BE2C (cell line): ENCODE data around the gene KCNJ14.
"Not testable (repeated sequence)": the region's sequence is repeated elsewhere in the genome, so short reads cannot be mapped to it uniquely, and the experiment has no call there.

Source experiments
- DNase-seq: peaks from one replicate; pipeline ENCODE4 v3.0.0-alpha.2; 2020
- H3K27me3 ChIP-seq: fragments of 250-450 bp; sonication (Bioruptor Pico); 2 replicates; pipeline ENCODE4 v1.5.1; 2020; ENCODE audit warnings: mild to moderate bottlenecking
- H3K36me3 ChIP-seq: fragments of 250-450 bp; sonication (Bioruptor Pico); 2 replicates; pipeline ENCODE4 v1.5.1; 2020; ENCODE audit warnings: mild to moderate bottlenecking
- H3K4me1 ChIP-seq: fragments of 250-450 bp; sonication (Bioruptor Pico); 2 replicates; pipeline ENCODE4 v1.5.1; 2020
- H3K4me3 ChIP-seq: 2 replicates; pipeline ENCODE4 v1.5.1; 2011; ENCODE audit warnings: low read depth, low read length
- H3K9me3 ChIP-seq: fragments of 250-450 bp; sonication (Bioruptor Pico); 2 replicates; pipeline ENCODE4 v1.5.1; 2020
- TF ChIP-seq, protein P1 (sequence below): IDR thresholded peaks from 2 replicates; pipeline ENCODE4 v1.5.1; 2012; ENCODE audit warnings: mild to moderate bottlenecking, low read depth, low read length

Gene KCNJ14

DNA sequence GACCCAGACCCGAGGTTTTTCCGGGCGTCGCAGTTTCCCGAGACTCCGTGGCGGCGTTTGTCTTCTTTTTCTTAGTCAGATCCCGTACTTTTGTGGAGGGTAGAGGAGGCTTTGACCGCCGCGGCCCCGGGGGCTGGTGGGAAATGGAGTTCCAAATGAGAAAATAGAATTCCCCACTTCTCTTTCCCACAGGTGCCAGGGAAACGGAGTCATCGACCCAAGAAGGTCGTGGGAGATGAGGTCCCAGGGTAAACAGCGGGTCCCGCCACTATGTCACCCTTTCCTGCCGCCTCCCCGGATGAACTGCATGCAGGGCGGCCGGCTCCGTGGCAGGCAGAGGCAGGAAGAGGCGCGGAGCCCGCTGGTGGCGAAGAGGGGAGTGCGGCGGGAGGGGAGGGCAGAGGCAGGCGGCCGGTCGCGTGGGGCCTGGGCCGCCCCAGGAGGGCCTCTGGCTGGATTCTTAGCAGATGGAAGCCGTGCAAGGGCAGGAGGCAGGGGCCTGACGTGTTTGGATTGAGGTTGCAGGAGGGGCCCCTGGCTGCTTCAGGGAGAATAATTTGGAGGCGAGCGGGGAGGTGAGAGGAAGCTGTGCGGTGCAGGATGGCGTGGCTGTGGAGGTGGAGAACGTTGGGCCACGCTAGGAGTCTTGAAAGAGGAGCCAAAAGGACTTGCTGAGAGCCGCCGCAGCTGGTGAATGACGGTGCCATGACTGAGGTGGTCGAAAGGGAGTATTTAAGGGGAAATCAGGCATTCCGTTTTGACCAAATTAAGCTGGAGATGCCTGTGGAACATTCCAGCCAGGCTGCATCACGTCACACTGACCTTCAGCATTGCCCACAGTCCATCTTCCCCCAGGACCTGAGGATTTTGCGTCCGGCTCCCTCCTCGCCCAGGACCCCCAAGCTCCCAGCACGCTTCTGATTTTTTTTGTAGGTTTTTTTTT lies 25.5 kb downstream of the KCNJ14 start:
- TF ChIP-seq, protein P1, sequence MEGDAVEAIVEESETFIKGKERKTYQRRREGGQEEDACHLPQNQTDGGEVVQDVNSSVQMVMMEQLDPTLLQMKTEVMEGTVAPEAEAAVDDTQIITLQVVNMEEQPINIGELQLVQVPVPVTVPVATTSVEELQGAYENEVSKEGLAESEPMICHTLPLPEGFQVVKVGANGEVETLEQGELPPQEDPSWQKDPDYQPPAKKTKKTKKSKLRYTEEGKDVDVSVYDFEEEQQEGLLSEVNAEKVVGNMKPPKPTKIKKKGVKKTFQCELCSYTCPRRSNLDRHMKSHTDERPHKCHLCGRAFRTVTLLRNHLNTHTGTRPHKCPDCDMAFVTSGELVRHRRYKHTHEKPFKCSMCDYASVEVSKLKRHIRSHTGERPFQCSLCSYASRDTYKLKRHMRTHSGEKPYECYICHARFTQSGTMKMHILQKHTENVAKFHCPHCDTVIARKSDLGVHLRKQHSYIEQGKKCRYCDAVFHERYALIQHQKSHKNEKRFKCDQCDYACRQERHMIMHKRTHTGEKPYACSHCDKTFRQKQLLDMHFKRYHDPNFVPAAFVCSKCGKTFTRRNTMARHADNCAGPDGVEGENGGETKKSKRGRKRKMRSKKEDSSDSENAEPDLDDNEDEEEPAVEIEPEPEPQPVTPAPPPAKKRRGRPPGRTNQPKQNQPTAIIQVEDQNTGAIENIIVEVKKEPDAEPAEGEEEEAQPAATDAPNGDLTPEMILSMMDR, result no peak
- Histone ChIP-seq H3K4me1 (peaks cover 7% of the 10 kb centered on the region), H3K9me3 (no peaks in the 10 kb centered on the region), H3K36me3 (peaks cover 17% of the 10 kb centered on the region), H3K27me3 (no peaks in the 10 kb centered on the region), H3K4me3 (no peak overlapping the region)
- DNase-seq, result no peak

DNA sequence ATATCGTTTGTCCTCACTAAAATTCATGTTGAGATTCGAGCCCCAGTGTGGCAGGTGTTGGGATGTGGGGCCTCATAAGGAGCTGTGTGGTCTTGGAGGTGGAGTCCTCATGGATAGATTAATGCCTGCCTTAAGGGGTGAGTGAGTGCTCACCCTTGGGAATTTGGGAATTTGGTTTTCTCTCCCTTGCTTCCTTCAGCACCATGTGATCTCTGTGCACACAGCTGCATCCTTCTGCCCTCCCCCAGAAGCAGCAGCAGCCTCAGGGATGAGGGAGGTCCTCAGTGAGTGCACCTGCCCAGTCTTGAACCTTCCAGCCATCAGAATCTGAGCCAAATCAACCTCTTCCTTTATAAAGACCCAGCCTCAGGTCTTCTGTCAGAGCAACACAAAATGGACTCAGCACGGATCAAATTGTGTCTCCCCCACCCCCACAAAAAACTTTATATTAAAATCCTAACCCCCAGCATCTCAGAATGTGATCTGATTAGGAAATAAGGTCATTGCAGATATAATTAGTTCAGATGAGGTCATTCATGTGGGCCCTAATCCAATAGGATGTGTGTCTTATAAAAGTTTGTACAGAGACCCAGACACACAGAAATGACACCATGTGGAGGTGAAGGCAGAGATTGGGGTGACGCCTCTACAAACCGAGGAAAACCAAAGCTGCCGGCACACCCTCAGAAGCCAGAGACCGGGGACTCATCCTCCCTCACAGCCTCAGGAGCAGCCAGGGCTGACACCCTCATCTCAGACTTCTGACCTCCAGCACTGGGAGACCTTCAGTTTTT lies 26.7 kb downstream of the KCNJ14 start:
- H3K9me3 ChIP-seq, result no peaks in the 10 kb centered on the region
- H3K36me3 ChIP-seq, result peaks cover 12% of the 10 kb centered on the region; the same call in 1 of the 2 replicates
- H3K4me1 ChIP-seq, result peaks cover 7% of the 10 kb centered on the region
- H3K27me3 ChIP-seq, result 0 out of 2 replicates have a peak, but pooled peaks cover 4% of the 10 kb centered on the region
- no peak for DNase-seq
- TF ChIP-seq, protein P1, result no peak
- no peak overlapping the region for H3K4me3 ChIP-seq

DNA sequence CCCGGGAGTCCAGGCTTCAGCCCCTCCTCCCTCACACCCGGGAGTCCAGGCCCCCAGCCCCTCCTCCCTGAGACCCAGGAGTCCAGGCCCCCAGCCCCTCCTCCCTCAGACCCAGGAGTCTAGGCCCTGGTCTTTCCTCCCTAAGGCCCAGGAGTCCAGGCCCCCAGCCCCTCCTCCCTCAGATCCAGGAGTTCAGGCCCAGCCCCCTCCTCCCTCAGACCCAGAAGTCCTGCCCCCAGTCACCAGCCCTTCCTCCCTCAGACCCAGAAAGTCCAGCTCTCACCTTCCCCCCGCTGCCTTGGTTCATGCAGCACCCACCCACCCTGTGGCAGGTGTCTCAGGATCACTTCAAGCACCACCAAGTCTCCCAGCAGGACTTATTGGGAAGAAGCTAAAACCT lies 27.9 kb downstream of the KCNJ14 start:
- peaks cover 7% of the 10 kb centered on the region; the same call in 1 of the 2 replicates for H3K36me3 ChIP-seq
- TF ChIP-seq, protein P1, result no peak
- H3K4me1 ChIP-seq, result peaks cover 7% of the 10 kb centered on the region
- H3K9me3 ChIP-seq, result no peaks in the 10 kb centered on the region
- no peak for DNase-seq
- H3K27me3 ChIP-seq, result 0 out of 2 replicates have a peak, but pooled peaks cover 4% of the 10 kb centered on the region
- no peak overlapping the region for H3K4me3 ChIP-seq

DNA sequence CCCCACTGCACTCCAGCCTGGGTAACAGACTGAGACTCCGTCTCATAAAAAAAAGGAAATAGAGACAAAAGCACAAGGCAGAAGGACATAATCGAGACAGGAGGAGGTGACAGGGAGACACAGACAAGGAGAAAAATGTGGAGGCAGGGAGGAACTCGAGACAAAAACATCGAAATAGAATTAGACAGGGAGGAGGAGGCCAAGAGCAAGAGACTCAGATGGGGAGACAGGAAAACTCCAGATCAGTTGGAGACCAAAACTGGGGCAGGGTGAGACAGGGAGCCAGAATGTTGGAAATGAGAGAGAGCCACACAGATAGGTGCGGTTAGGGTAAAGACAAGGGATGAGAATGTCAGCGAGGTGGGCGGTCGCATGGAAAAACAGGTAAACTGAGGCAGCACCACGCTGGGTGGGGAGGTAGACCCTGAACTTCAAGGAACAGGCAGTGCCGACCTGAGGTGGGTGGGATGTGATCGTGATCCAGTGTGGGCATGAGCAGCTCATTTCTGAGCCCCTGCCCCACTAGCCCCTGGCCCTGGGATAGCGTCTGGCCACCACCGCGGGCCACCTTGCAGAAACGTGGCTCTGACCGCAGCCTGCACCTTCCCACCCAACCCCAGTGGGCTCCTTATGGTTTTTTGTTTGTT lies 29.0 kb downstream of the KCNJ14 start:
- Histone ChIP-seq H3K36me3 (0 out of 2 replicates have a peak, but pooled peaks cover 3% of the 10 kb centered on the region), H3K27me3 (0 out of 2 replicates have a peak, but pooled peaks cover 4% of the 10 kb centered on the region), H3K4me1 (peaks cover 7% of the 10 kb centered on the region), H3K9me3 (no peaks in the 10 kb centered on the region), H3K4me3 (no peak overlapping the region)
- no peak for DNase-seq
- TF ChIP-seq, protein P1, result no peak

DNA sequence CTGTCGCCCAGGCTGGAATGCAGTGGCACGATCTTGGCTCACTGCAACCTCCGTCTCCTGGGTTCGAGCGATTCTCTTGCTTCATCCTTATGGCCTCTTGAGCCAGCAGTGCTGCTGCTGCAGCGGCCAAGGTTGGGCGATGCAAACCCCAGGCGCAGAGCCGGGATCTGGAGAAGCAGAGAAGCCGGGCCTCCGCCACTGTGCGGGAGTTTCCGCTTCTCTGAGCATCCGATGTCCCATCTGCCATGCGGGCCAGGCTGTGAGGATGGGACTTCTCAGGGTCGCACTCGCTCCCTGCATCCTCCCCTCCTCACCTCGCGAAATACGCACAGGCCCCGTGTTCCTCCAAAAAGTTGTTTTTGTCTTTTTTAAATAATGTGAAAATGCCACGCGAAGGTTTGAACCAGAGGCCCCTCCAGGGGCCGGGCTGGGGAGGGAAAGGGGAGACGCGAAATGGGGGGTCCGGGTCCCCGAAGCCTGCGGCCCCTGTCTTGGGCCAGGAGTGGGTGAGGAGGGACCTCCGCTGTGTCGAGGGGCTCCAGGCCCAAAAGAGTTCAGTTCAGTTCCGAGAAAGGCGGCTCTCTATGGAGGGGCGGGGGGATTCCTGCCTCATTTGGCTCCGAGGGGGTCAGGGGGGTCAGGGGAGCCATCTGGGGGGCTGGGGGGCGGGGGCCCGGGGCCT lies 29.7 kb downstream of the KCNJ14 start:
- H3K4me1 ChIP-seq, result peaks cover 7% of the 10 kb centered on the region
- DNase-seq, result peak; percentile 28
- no peaks in the 10 kb centered on the region for H3K36me3 ChIP-seq
- no peak overlapping the region for H3K4me3 ChIP-seq
- H3K9me3 ChIP-seq, result no peaks in the 10 kb centered on the region
- TF ChIP-seq, protein P1, result no peak
- peaks cover 4% of the 10 kb centered on the region; the same call in 1 of the 2 replicates for H3K27me3 ChIP-seq

DNA sequence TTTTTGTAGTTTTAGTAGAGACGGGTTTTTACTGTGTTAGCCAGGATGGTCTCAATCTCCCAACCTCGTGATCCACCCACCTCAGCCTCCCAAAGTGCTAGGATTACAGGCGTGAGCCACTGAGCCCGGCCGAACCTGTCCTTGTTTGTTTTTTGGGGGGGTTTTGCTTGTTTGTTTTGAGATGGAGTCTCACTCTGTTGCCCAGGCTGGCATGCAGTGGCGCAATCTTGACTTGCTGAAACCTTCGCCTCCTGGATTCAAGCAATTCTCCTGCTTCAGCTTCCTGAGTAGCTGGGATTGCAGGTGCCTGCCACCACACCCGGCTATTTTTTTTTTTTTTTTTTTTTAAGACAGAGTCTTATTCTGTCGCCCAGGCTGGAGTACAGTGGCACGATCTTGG lies 31.3 kb downstream of the KCNJ14 start:
- not testable (repeated sequence) for H3K4me1 ChIP-seq, H3K9me3 ChIP-seq, H3K36me3 ChIP-seq, H3K27me3 ChIP-seq, H3K4me3 ChIP-seq, DNase-seq
